B cell (primary cell): ENCODE results near the gene TPCN2. TPM values are rescaled to one million over a fixed set of nuclear protein-coding genes. Genes with fewer than 3 reads are reported as not detected.

Experiments
- ATAC-seq: fragments of 200-7000 bp; cut with Tn5 transposase; one replicate; pipeline ENCODE4 v1.10.0; 2021; ENCODE audit warnings: low read depth, mild to moderate bottlenecking, moderate number of reproducible peaks, moderate library complexity
- CTCF ChIA-PET: fragments of 350-600 bp; sonication (Branson Sonifier 250); formaldehyde crosslinking; loops from one replicate; lab custom pipeline; 2021; ENCODE audit warnings: antibody characterized with exemption, inconsistent platforms; lab: Charles Lee
- POLR2A ChIA-PET: fragments of 350-600 bp; sonication (Branson Sonifier 250); formaldehyde crosslinking; loops from one replicate; lab custom pipeline; 2021; ENCODE audit warnings: antibody characterized with exemption; lab: Charles Lee
- DNase-seq: peaks from one replicate; pipeline ENCODE4 v3.0.0; 2013
- H2AFZ ChIP-seq: 2 replicates; pipeline ENCODE4 v1.6.1; 2012; ENCODE audit warnings: mild to moderate bottlenecking, low read depth, low read length; ENCODE audit not compliant: insufficient read depth, poor library complexity, severe bottlenecking
- H3K27ac ChIP-seq, 2 donors: 1 replicate in 1 of 2; 2 replicates in 1 of 2; pipeline ENCODE4 v1.5.1; 2012 to 2013; ENCODE audit warnings: low read length in 2 of 2, mild to moderate bottlenecking in 2 of 2, moderate library complexity in 1 of 2
- H3K27me3 ChIP-seq, 4 experiments: fragments of 200-600 bp in 1 of 4; sonication (generic) in 1 of 4; replicated peaks in 1 of 4; 1 replicate in 2 of 4; 2 replicates in 2 of 4; pipeline versions ENCODE4 v1.6.1 to v1.7.0; 2013 to 2016; ENCODE audit warnings: low read length in 3 of 4, mild to moderate bottlenecking in 2 of 4, mixed read lengths in 1 of 4, moderate library complexity in 1 of 4; ENCODE audit not compliant: insufficient read depth in 4 of 4, control insufficient read depth in 3 of 4; ENCODE audit errors: control extremely low read depth in 1 of 4
- H3K36me3 ChIP-seq, 2 experiments: replicated peaks in 1 of 2; 1 replicate in 1 of 2; 2 replicates in 1 of 2; pipeline versions ENCODE4 v1.6.1 to v1.7.1; 2013; ENCODE audit warnings: low read length in 1 of 2; ENCODE audit not compliant: insufficient read depth in 2 of 2, control insufficient read depth in 1 of 2; ENCODE audit errors: control extremely low read depth in 1 of 2, extremely low read depth in 1 of 2
- H3K4me1 ChIP-seq, 2 donors: fragments of 200-600 bp in 1 of 2; sonication (generic) in 1 of 2; 1 replicate in 1 of 2; 2 replicates in 1 of 2; pipeline versions ENCODE4 v1.5.1 to v1.6.1; 2013 to 2017; ENCODE audit warnings: low read length in 2 of 2; ENCODE audit not compliant: control insufficient read depth in 2 of 2, insufficient read depth in 2 of 2
- H3K4me2 ChIP-seq: replicated peaks from 2 replicates; pipeline ENCODE3; 2012; ENCODE audit warnings: mild to moderate bottlenecking, low read depth, low read length; ENCODE audit not compliant: poor library complexity, severe bottlenecking
- H3K4me3 ChIP-seq, 5 experiments: fragments of 200-600 bp in 1 of 5; sonication (generic) in 1 of 5; 1 replicate in 3 of 5; 2 replicates in 2 of 5; pipeline versions ENCODE4 v1.5.1 to v1.7.0; 2011 to 2016; ENCODE audit warnings: low read length in 4 of 5, mild to moderate bottlenecking in 4 of 5, low read depth in 2 of 5, control low read depth in 1 of 5, moderate library complexity in 1 of 5; ENCODE audit not compliant: insufficient read depth in 1 of 5; ENCODE audit errors: control extremely low read depth in 1 of 5, extremely low read depth in 1 of 5
- H3K79me2 ChIP-seq: fragments of 200-600 bp; sonication (generic); one replicate; pipeline ENCODE4 v1.6.0; 2016; ENCODE audit warnings: low read length; ENCODE audit not compliant: control insufficient read depth, insufficient read depth
- H3K9ac ChIP-seq: fragments of 200-600 bp; sonication (generic); 2 replicates; pipeline ENCODE4 v1.6.1; 2017; ENCODE audit warnings: mild to moderate bottlenecking, low read length, moderate library complexity
- H3K9me3 ChIP-seq, 3 donors: one replicate each; pipeline versions ENCODE4 v1.6.1 to v1.7.1; 2013; ENCODE audit warnings: low read length in 2 of 3; ENCODE audit not compliant: control insufficient read depth in 2 of 3, insufficient read depth in 1 of 3; ENCODE audit errors: control extremely low read depth in 1 of 3
- H4K20me1 ChIP-seq: 2 replicates; pipeline ENCODE4 v1.6.0; 2012; ENCODE audit warnings: mild to moderate bottlenecking, low read length; ENCODE audit not compliant: insufficient read depth, control insufficient read depth, poor library complexity, severe bottlenecking
- H3K27ac Mint-ChIP-seq: one replicate; pipeline ENCODE4 v1.8.0; 2021; ENCODE audit warnings: mixed read lengths
- H3K27me3 Mint-ChIP-seq: one replicate; pipeline ENCODE4 v1.8.0; 2021; ENCODE audit warnings: mixed read lengths
- H3K4me1 Mint-ChIP-seq: one replicate; pipeline ENCODE4 v1.8.0; 2021; ENCODE audit warnings: mixed read lengths
- H3K4me3 Mint-ChIP-seq: one replicate; pipeline ENCODE4 v1.8.0; 2021; ENCODE audit warnings: mixed read lengths
- H3K9me3 Mint-ChIP-seq: one replicate; pipeline ENCODE4 v1.8.0; 2022; ENCODE audit warnings: mixed read lengths; ENCODE audit not compliant: insufficient read depth
- EZH2 ChIP-seq: IDR thresholded peaks from 2 replicates; pipeline ENCODE4 v1.6.1; 2012; ENCODE audit warnings: borderline replicate concordance, low read depth, mild to moderate bottlenecking, moderate library complexity, low read length; ENCODE audit not compliant: insufficient read depth, poor library complexity, severe bottlenecking
- WGBS: methylation state at CpG from one replicate; pipeline ENCODE4 v1.1.5; 2013; ENCODE audit warnings: missing lambda C conversion rate; ENCODE audit not compliant: insufficient coverage; 5-methylcytosine and 5-hydroxymethylcytosine counted together
- intact Hi-C: fragments of 100-400 bp; cut with micrococcal nuclease; formaldehyde crosslinking; loops from one replicate; pipeline ENCODE4 v1.10.0; 2022
- polyA plus RNA-seq: library from polyadenylated mRNA; depleted of rRNA; stranded (reverse); fragments of >200 nt; gene quantifications from 2 replicates; pipeline ENCODE4 v1.2.3, GENCODE V29; 2012
- total RNA-seq, 2 donors: library from RNA; stranded (reverse); fragments of 120-200 nt in 1 of 2; gene quantifications; 1 replicate in 1 of 2; 2 replicates in 1 of 2; pipeline versions ENCODE4 v1.2.3 to v1.2.4, GENCODE V29; 2013 to 2022
- TF ChIP-seq, protein P1 (sequence below): fragments of 200-600 bp; IDR thresholded peaks from one replicate; pipeline ENCODE4 v1.8.0; 2022; ENCODE audit warnings: antibody characterized with exemption, mild to moderate bottlenecking

Gene TPCN2
- total and polyA plus RNA-seq, 2 donors (not counting 1 experiment from before 2014, with no cell fraction given) = 16.8 to 71.4 TPM

- DNase-seq (no peak), ATAC-seq (no peak)
- WGBS = 77% methylated on average over 14 of the region's 17 CpGs
- H3K27me3 Mint-ChIP-seq = peaks cover 2% of the 10 kb centered on the region
- Histone ChIP-seq H3K4me1 (peaks cover 0 to 3% of the 10 kb centered on the region in 2 donors), H3K27ac (no peak overlapping the region), H3K79me2 (no peaks in the 10 kb centered on the region), H3K36me3 (no peaks in the 10 kb centered on the region), H3K27me3 (peaks cover 0 to 8% (median 2%) of the 10 kb centered on the region in 4 experiments), H4K20me1 (no peaks in the 10 kb centered on the region), H3K9me3 (peaks cover 0 to 5% (median 0%) of the 10 kb centered on the region in 3 donors), H3K4me2 (no peak overlapping the region), H3K9ac (no peak overlapping the region), H3K4me3 (no peak overlapping the region), H2AFZ (no peak overlapping the region)
- no peak for TF ChIP-seq EZH2
- TF ChIP-seq, protein P1, sequence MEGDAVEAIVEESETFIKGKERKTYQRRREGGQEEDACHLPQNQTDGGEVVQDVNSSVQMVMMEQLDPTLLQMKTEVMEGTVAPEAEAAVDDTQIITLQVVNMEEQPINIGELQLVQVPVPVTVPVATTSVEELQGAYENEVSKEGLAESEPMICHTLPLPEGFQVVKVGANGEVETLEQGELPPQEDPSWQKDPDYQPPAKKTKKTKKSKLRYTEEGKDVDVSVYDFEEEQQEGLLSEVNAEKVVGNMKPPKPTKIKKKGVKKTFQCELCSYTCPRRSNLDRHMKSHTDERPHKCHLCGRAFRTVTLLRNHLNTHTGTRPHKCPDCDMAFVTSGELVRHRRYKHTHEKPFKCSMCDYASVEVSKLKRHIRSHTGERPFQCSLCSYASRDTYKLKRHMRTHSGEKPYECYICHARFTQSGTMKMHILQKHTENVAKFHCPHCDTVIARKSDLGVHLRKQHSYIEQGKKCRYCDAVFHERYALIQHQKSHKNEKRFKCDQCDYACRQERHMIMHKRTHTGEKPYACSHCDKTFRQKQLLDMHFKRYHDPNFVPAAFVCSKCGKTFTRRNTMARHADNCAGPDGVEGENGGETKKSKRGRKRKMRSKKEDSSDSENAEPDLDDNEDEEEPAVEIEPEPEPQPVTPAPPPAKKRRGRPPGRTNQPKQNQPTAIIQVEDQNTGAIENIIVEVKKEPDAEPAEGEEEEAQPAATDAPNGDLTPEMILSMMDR = no peak
- ChIA-PET CTCF (interaction anchor here (0.6 to 5.2 kb wide), 8 partner anchors 19 to 576 kb away, joined by 3 to 71 read pairs (median 4); partner anchors contain the start of gene LTO1), POLR2A (no interaction called here)
- no peaks in the 10 kb centered on the region for H3K9me3 Mint-ChIP-seq
- H3K4me3 Mint-ChIP-seq = no peak overlapping the region
- H3K4me1 Mint-ChIP-seq = peaks cover 2% of the 10 kb centered on the region
- intact Hi-C loops = loop anchor here (1.0 to 2.0 kb wide), 2 partner anchors 197 to 568 kb away; no protein-coding TSS in a partner anchor
- no peak overlapping the region for H3K27ac Mint-ChIP-seq
Measured at GRCh38 chr11:69101792-69102695, 53.3 kb downstream of the TPCN2 start.
